ENCODE results near the gene CXCR1.
"Not testable (repeated sequence)": the region's sequence is repeated elsewhere in the genome, so short reads cannot be mapped to it uniquely, and the experiment has no call there.

Gene CXCR1

DNA sequence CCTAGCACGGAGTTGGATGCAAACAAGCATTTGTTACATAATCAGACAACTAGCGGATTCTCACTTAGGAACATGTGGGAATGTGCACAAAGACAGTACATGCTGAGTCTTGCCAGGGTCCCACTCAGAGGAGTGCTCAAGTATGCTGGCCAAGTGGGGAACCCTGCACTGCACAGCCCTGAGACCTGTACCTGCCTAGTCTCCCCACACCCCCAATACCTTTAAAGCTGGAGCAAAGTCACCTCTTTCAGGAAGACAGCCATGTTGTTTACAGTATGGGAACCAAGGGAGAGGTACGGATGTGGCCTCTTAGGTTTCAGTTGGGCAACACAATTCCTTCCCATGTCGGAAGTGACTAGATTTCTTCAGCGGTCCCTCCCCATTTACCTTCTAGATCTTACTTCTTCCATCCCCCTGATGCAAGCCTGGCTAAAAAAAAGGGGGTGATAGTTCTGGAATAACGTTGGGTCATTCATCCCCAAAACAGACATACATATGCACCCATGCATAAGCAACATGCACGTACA lies 10.7 kb downstream of the CXCR1 start:
- DNase-seq: no peak

DNA sequence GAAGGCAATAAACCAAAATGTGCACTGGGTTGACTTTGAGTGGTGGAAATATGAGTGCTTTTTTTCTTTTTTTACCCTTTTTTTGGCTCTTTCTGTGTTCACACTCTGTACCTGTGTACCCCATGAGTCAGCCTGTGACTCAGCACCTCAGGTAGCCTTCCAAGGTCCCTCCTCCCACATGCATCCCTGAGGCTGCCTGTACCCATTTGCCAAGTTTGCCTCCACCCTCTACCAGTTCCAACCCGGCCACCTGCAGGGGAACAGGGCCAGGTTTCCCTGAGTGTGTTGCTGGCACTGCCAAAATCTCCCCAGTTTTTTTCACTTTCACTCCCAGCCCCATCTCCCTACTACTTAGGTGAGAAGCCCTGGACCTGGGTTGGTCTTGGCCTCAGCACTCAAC lies 14.0 kb downstream of the CXCR1 start:
- no peak for DNase-seq

DNA sequence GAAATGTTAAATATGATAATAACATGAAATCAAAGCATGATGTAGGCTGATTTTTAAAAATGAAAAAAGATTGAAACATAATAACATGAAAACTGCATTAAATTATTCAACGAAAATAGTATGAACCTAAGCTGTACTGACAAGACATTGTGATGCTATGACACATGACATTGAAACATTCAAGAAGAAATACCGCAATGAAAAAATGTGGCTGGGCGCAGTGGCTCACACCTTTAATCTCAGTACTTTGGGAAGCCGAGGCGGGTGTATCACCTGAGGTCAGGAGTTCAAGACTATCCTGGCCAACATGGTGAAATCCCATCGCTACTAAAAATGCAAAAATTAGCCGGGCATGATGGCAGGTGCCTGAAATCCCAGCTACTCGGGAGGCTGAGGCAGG lies 14.6 kb downstream of the CXCR1 start:
- no peak for DNase-seq

DNA sequence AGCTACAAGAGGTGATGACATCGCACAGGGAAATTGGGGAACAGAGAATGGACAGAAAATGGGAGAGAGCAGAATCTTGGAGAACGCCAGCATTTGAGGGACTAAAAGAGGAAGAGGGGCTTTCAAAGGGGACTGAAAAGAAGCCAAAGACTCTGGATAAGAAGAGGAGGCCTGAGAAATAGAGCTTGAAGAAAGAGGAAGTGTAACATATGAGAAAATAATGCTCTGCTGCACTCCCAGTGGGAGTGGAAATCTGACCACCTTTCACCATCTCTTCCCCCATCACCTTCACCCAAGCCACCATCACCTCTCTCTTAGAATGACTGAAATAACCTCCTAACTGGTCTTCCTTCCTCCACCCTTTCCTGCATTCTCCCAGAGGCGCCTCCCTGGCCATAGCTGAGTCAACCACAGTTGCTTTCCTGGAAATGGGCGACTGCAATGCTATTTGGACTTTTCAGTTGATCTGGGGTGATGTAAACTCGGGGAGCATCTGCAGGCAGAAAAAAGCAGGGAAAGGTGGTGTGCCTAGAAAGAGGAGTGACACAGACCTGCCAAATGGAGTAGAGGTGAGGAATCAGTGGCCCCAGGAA lies 16.8 kb downstream of the CXCR1 start:
- no peak for DNase-seq

- no peak for DNase-seq
Observed at GRCh38 chr2:218149098-218149497, 17.7 kb downstream of the CXCR1 start.

DNA sequence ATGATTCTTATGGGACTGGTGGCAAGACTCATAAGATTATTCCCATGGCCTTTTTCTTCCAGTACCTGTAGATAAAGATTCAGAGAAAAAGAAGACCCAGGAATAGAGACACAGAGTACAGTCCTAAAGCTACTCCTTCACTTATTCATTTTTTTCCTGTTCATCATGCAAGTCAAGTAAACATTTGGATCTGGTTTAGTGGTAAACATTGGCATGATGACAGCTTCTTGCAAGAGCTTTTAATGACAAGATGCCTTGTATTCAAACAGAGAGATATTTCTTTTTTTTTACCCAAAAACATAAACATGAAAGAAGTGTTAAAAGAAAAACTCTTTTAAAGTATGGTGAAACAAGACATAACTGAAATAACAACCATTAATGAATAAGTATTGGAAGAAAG lies 20.7 kb downstream of the CXCR1 start:
- no peak for DNase-seq

DNA sequence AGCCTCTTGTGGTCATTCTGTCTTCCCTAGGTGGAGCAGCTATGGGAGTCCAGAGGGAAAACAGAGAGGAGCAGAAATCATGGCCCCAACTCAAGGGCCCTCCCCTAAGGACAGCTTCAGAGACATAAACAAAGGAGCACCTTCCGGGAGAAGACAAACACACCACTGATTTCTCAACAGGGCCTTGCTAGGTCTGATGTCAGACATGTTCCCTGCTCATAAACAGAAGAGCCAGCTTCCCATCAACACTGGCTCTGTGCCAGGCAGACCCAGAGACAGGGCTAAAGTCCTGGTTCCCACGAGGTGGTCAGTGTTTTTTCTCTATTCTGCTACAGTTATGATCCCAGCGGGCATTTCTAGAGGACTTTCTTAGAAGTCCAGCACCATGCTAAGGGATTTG lies 21.6 kb downstream of the CXCR1 start:
- DNase-seq: no peak

- no peak for DNase-seq
Observed at GRCh38 chr2:218138047-218138446, 28.7 kb downstream of the CXCR1 start.

- no peak for DNase-seq
Observed at GRCh38 chr2:218137514-218137913, 29.2 kb downstream of the CXCR1 start.

DNA sequence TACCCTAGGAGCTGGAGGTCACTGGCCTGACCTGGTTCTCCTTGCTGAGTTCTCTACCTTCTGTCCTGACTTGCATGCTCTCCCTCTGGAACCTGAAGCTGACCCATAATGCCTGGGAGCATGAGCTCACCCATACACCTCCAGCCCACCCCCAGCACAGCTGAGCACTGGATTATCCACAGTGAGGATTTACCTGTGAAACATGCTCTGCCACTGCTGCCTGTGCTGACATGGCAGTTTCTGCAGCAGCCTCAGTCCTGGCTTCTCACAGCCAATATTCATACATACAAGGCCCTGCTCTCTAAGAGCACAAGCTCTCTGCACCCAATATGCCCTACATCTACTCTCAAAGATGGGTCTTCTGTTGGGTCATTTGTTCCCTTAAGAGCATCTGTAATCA lies 35.9 kb downstream of the CXCR1 start:
- no peak for DNase-seq

DNA sequence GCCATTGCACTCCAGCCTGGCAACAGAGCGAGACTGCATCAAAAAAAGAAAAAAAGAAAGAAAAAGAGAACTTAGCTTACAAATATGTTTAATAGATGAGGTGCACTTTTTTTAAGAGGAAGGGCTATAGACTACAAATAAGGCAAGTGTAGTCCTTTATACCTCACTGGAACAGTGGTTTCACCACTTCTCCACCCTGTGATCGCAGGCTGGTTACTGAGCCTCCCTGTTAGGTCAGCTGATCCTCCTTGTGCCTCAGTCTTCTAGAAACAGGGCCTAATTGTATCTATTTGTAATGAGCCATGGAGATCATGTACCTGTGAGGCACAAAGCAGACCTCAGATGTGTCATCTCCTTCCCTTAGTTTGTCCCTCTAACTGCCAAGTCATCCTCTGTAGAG lies 36.4 kb downstream of the CXCR1 start:
- DNase-seq: no peak

GRCh38 chr2:218129458-218130135 lies 37.2 kb downstream of the CXCR1 start:
- no peak for DNase-seq

- DNase-seq: no peak
Observed at GRCh38 chr2:218128781-218129457, 37.8 kb downstream of the CXCR1 start.

DNA sequence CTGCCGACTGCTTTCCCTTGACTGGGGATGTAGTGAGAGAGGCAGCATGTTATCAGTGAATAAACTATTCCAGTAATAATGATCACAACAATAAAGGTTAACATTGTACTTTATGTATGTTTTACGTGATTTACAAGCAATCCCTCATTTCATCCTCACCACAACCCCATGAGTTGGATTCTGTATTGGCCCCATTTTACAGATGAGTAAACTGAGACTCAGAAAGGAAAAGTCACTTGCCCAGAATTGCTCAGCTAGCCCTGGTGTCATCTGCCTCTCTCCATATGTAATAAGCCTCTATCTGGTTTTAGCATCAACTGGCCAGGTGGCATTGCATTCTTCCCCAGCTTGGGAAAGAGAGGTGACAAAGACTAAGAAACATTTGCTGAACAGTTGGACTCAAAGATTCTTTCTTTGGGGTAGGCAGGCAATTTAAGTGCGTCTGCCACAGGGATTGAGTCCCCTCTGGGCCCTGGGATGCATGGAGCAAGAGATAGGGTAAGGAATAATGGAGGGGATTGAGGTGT lies 38.8 kb downstream of the CXCR1 start:
- DNase-seq: no peak

GRCh38 chr2:218125626-218126080 lies 41.1 kb downstream of the CXCR1 start, which contains the start of gene CXCR2:
TSS of gene CXCR2 (plus strand) at chr2:218126028. CDS start at chr2:218134802, 8,774 bp downstream.
- no peak for DNase-seq

DNA sequence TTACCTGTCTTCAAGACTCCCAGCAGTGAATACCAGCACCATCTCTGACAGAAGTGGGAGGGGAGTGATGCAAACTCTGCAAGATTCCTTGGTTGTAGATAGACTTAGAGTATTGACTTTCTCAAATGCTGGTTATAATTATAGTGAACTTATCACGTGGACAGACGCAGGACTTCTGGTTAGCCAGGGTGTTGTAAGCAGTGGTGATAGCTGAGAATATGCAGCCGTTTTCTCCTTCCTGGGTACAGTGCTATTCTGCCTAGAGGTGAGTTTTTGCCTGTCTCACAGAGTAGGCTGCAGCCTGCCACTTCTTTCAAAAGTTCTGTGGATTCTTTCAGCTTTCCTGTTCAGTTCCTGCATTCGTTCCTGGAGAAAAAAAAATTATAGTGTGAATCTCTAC lies 41.7 kb downstream of the CXCR1 start:
- DNase-seq: no peak

GRCh38 chr2:218123986-218124385 lies 42.8 kb downstream of the CXCR1 start:
- no peak for DNase-seq

GRCh38 chr2:218122286-218122685 lies 44.5 kb downstream of the CXCR1 start:
- not testable (repeated sequence) for DNase-seq

DNA sequence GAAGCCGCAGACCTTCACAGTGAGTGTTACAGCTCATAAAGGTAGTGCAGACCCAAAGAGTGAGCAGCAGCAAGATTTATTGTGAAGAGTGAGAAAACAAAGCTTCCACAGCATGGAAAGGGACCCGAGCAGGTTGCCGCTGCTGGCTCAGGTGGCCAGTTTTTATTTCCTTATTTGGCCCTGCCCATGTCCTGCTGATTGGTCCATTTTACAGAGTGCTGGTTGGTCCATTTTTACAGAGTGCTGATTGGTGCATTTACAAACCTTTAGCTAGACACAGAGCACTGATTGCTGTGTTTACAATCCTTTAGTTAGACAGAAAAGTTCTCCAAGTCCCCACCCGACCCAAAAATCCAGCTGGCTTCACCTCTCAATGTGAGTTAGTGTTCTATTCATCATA lies 45.0 kb downstream of the CXCR1 start:
- not testable (repeated sequence) for DNase-seq

All from retina (tissue), 1 donor.